Panc1 (cell line): Measurements from ENCODE around the gene TSHZ2. TPM values are rescaled to one million over a fixed set of nuclear protein-coding genes. Genes with fewer than 3 reads are reported as not detected.

Experiments
- ATAC-seq: fragments of 200-7000 bp; cut with Tn5 transposase; 2 replicates; pipeline ENCODE4 v1.9.1; 2020; ENCODE audit warnings: mild to moderate bottlenecking, moderate library complexity
- BruUV-seq: library from RNA; stranded (reverse); fragments of 400-500 nt; replicated peaks from 2 replicates; lab custom pipeline; 2021; lab: Mats Ljungman, UMichigan
- CTCF ChIA-PET: fragments of 300-600 bp; sonication (Branson Sonifier 250); formaldehyde crosslinking; loops from one replicate; lab custom pipeline; 2022; ENCODE audit warnings: antibody characterized with exemption; lab: Charles Lee
- POLR2A ChIA-PET: fragments of 300-600 bp; sonication (Branson Sonifier 250); formaldehyde crosslinking; loops from one replicate; lab custom pipeline; 2022; ENCODE audit warnings: antibody characterized with exemption; lab: Charles Lee
- DNase-seq: peaks from one replicate; pipeline ENCODE4 v3.0.0-alpha.2; 2010; ENCODE audit warnings: low read depth, low spot score
- H3K27ac ChIP-seq: 2 replicates; pipeline ENCODE4 v1.5.1; 2011; ENCODE audit warnings: mild to moderate bottlenecking, low read length, inconsistent platforms
- H3K27me3 ChIP-seq: fragments of 200-500 bp; sonication (Bioruptor generic); 2 replicates; pipeline ENCODE4 v1.6.0; 2014; ENCODE audit warnings: low read length, inconsistent platforms; ENCODE audit not compliant: control insufficient read depth, insufficient read depth
- H3K36me3 ChIP-seq: fragments of 200-500 bp; sonication (Bioruptor generic); 2 replicates; pipeline ENCODE4 v1.5.1; 2014; ENCODE audit warnings: inconsistent platforms, mild to moderate bottlenecking, low read length, moderate library complexity; ENCODE audit not compliant: control insufficient read depth, insufficient read depth
- H3K4me1 ChIP-seq: 2 replicates; pipeline ENCODE4 v1.5.1; 2011; ENCODE audit warnings: inconsistent platforms, mild to moderate bottlenecking, low read length, moderate library complexity; ENCODE audit not compliant: control insufficient read depth, insufficient read depth
- H3K4me3 ChIP-seq, 2 experiments: 2 replicates each; pipeline ENCODE4 v1.5.1; 2011 to 2012; ENCODE audit warnings: low read depth in 2 of 2, low read length in 2 of 2, mild to moderate bottlenecking in 2 of 2, inconsistent platforms in 1 of 2, moderate library complexity in 1 of 2
- H3K9me3 ChIP-seq: fragments of 200-500 bp; sonication (Bioruptor generic); 2 replicates; pipeline ENCODE4 v1.5.1; 2014; ENCODE audit warnings: low read depth, mild to moderate bottlenecking, inconsistent platforms, low read length, moderate library complexity; ENCODE audit not compliant: control insufficient read depth, insufficient read depth
- POLR2AphosphoS5 ChIP-seq: IDR thresholded peaks from 2 replicates; pipeline ENCODE4 v1.6.1; 2012; ENCODE audit warnings: mild to moderate bottlenecking, low read depth, low read length, moderate library complexity
- REST ChIP-seq, 2 experiments: IDR thresholded peaks; 2 replicates each; pipeline ENCODE4 v1.6.1; 2011 to 2012; ENCODE audit warnings: low read depth in 2 of 2, control low read depth in 1 of 2, low read length in 1 of 2, mild to moderate bottlenecking in 1 of 2, moderate library complexity in 1 of 2; ENCODE audit not compliant: insufficient read depth in 1 of 2
- SIN3A ChIP-seq: IDR thresholded peaks from 2 replicates; pipeline ENCODE4 v1.6.1; 2012; ENCODE audit warnings: low read depth, mild to moderate bottlenecking, low read length, moderate library complexity, borderline replicate concordance; ENCODE audit not compliant: insufficient read depth
- TCF7L2 ChIP-seq: IDR thresholded peaks from 2 replicates; pipeline ENCODE4 v1.6.1; 2011; ENCODE audit warnings: mild to moderate bottlenecking, low read depth, low read length, inconsistent platforms
- in situ Hi-C: cut with HindIII; loops from 2 replicates; pipeline ENCODE4 v1.10.0; 2016; ENCODE audit warnings: low sequenced_read_pairs, low pct_unique_long_range_greater_than_20kb
- intact Hi-C: fragments of 100-400 bp; cut with micrococcal nuclease; formaldehyde crosslinking; loops from one replicate; pipeline ENCODE4 v1.10.0; 2022; ENCODE audit not compliant: unreplicated experiment
- total RNA-seq: library from RNA; stranded (reverse); gene quantifications from one replicate; pipeline ENCODE4 v1.2.1, GENCODE V29; 2021; ENCODE audit not compliant: unreplicated experiment
- TF ChIP-seq, protein P1 (sequence below): fragments of 450-650 bp; IDR thresholded peaks from 2 replicates; pipeline ENCODE4 v1.5.1; 2017; ENCODE audit warnings: mild to moderate bottlenecking

The TSHZ2 gene
- total RNA-seq, 1 experiment from 2014 or later: 0.36 TPM

DNA sequence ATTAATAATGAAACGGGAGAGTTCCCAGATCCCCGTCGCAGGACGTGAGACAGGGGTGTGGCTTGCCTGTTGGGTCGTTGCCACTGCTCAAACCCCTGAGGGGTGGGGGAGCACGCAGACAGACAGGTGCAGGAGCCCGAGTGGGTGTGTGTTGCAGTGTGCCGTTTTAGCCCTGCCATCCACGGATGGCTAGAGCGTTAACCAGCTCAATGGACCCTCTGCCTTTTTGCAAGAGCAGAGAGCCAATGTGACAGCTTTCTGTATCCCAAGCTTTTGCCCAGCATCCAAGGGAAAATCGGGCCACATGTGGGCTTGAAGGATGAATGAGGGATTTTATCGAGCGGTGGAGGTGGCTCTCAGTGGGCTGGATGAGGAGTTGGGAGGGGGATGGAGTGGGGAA, 237.9 kb downstream of the TSHZ2 start:
- Histone ChIP-seq H3K4me1 (no peaks in the 10 kb centered on the region), H3K36me3 (no peaks in the 10 kb centered on the region), H3K27ac (no peak overlapping the region), H3K27me3 (no peaks in the 10 kb centered on the region; the same call in 1 of the 2 replicates), H3K9me3 (no peaks in the 10 kb centered on the region), H3K4me3 (no peak overlapping the region)
- in situ Hi-C loops: no loop called here
- ATAC-seq (no peak), DNase-seq (no peak)
- ChIA-PET POLR2A (no interaction called here), CTCF (no interaction called here)
- TF ChIP-seq REST (IDR thresholded peaks at IDR 0.05; ENCODE audit: insufficient read depth in 1 of 2, low read depth in 2 of 2, low read length in 1 of 2) (no peak), SIN3A (no peak), TCF7L2 (no peak), POLR2AphosphoS5 (no peak)
- TF ChIP-seq, protein P1, sequence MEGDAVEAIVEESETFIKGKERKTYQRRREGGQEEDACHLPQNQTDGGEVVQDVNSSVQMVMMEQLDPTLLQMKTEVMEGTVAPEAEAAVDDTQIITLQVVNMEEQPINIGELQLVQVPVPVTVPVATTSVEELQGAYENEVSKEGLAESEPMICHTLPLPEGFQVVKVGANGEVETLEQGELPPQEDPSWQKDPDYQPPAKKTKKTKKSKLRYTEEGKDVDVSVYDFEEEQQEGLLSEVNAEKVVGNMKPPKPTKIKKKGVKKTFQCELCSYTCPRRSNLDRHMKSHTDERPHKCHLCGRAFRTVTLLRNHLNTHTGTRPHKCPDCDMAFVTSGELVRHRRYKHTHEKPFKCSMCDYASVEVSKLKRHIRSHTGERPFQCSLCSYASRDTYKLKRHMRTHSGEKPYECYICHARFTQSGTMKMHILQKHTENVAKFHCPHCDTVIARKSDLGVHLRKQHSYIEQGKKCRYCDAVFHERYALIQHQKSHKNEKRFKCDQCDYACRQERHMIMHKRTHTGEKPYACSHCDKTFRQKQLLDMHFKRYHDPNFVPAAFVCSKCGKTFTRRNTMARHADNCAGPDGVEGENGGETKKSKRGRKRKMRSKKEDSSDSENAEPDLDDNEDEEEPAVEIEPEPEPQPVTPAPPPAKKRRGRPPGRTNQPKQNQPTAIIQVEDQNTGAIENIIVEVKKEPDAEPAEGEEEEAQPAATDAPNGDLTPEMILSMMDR: no peak
- intact Hi-C loops: no loop called here
- BruUV-seq: no TSS peak

DNA sequence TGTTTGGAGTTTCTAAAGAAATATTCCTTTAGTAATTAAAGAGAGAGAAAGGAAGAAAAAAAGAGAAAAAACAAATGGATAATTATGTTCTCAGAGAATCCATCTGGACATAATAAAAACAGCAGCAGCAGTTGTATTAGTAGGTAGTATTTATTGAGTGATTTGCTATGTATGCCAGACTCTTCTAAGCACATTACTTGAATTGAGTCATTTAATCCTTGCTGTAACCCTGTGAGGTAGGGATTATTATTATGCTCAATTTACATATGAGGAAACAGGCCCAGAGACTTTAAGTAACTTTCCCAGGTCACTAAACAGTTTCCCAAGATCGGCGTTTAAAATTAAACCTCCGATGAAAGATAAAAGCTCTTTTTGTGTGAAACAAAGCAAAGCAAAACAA, 238.8 kb downstream of the TSHZ2 start:
- H3K36me3 ChIP-seq: no peaks in the 10 kb centered on the region
- intact Hi-C loops: no loop called here
- no peak overlapping the region for H3K4me3 ChIP-seq
- H3K27ac ChIP-seq: no peak overlapping the region
- ChIA-PET CTCF (no interaction called here), POLR2A (no interaction called here)
- ATAC-seq: no peak
- H3K9me3 ChIP-seq: no peaks in the 10 kb centered on the region
- DNase-seq: no peak
- BruUV-seq: no TSS peak
- no peak for TF ChIP-seq SIN3A
- no peak for TF ChIP-seq POLR2AphosphoS5
- no peak for TF ChIP-seq TCF7L2
- TF ChIP-seq, protein P1: no peak
- no peak for TF ChIP-seq REST (IDR thresholded peaks at IDR 0.05; ENCODE audit: insufficient read depth in 1 of 2, low read depth in 2 of 2, low read length in 1 of 2)
- no peaks in the 10 kb centered on the region for H3K4me1 ChIP-seq
- in situ Hi-C loops: no loop called here
- H3K27me3 ChIP-seq: no peaks in the 10 kb centered on the region; the same call in 1 of the 2 replicates
